GM20431 (cell line): ENCODE measurements around the gene SESN1.

Source experiments
- in situ Hi-C: fragments of 300-500 bp; cut with MseI, MboI; formaldehyde crosslinking; loops from one replicate; pipeline ENCODE4 v1.15.0; 2020; ENCODE audit warnings: low sequenced_read_pairs; ENCODE audit not compliant: unreplicated experiment

Gene SESN1

DNA sequence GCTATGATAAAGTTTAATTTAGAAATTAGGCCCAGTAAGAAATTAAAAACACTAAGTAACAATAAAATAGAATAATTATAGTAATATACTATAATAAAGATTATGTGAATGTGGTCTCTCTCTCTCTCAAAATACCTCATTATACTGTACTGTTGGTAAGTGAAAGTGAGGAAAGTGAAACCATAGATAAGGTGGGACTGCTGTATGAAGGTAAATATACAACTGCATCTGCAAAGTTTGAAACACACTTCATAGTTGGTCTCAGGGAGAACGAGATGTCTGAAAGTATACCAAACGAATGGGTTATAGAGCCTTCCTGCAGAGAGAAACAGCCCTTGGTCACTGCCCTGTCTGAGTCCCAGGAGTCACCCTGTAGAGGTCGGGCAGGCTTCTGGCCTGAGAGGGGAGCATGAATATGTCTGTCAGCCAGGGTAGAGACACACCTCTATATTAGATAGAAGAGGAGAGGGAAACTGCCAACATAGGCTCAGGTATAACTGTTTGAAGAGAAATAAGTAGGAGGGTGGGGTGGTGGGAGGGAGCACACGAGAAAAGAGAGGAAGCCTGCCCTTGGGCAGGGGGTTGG is 31.8 kb downstream of the SESN1 start:
- in situ Hi-C loops: loop anchor here (10.0 kb wide), 1 partner anchor 518 kb away; no protein-coding TSS in a partner anchor

DNA sequence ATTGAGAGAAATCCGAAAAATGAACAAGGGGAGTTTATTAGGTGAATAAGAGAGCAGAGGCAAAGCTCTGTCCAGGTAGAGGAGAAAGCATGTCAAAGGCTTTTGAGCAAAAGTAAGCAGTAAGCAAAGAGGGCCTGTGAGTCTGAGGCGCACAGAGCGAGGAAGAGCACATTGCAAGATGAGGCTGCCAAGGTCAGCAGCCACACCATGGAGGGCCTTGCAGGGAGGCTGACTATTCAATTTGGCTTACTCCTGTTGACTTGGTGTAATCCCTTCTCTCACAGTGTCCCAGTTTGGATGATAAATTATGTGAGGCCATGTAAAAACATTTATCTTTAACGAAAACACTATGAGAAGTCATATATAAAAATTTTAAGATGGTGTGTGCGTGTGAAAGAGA is 32.4 kb downstream of the SESN1 start:
- in situ Hi-C loops: loop anchor here (10.0 kb wide), 1 partner anchor 517 kb away; no protein-coding TSS in a partner anchor

DNA sequence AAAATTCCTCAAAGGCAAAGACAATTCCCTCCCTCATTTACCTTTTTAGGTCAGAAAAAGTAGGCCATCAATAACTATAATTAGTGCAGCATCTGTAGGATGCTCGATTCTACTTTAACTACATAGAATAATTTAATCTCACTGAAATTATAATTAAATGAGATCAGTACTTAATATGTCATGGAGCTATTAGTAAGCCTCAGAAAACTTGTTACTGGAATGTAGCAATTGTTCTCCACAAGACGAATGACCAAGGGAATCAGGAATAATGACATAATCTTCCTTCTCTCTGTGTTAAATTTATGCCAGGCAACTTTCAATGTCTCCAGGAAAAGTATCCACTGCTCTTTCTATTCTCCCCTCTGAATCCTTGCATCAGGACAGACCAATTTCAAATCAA is 34.1 kb downstream of the SESN1 start:
- in situ Hi-C loops: loop anchor here (10.0 kb wide), 1 partner anchor 516 kb away; no protein-coding TSS in a partner anchor

DNA sequence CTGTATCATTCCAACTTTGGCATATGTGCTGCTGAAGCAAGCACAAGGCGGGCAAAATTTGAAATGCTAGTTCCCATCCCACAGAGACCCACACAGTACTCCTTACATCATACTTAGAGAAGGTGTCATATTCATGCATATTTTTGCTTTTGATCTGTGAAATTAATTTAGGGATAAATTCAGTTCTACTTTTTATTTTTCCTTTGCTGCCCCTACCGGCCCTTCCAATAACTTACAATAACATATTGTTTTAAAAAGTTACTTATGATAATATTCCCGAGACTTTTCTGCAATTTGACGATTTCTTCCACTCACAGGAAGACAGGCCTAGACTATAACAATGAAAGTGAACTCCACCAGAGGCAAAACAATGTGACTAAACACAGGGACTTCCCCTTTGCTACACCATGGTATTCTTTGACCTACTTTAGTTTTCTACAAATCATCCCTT is 35.0 kb downstream of the SESN1 start:
- in situ Hi-C loops: loop anchor here (10.0 kb wide), 1 partner anchor 515 kb away; no protein-coding TSS in a partner anchor

- in situ Hi-C loops: no loop called here
Measured at GRCh38 chr6:109059153-109059552, 35.5 kb downstream of the SESN1 start.

DNA sequence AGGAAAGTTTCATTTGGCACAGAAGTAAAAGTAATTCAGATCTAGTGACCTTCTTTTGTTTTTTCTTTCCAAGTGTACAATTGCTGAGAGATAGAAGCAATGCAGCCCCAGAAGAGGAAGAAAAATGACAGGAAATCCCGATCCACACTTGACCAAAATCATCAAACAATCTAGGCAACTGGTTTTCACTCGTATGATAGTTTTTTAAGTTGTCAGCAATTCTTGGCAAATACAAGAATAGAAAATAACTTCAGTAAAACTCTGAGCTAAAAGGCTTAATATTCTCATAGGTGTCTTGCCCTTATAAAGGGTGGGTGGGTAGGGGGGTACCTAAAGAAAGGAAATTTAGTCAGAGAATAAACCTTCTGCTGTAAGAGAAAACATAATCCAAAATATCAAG is 36.0 kb downstream of the SESN1 start:
- in situ Hi-C loops: no loop called here

DNA sequence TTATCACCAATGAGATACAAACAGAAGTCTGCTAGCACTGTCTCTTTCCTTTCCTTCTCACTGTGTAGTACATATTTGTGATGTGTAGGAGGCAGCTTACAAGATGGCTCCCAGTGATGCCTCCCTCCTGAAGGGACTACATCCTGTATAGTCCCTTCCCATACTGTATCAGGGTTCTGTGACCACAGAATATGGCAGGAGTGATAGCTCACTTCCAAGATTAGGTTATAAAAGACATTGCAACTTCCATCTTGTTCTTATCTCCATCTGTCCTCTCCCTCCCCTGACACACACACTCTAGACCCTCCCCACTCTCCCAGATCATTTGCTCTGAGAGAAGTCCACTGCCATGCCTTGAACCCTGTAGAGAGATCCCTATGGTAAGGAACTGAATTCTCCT is 38.0 kb downstream of the SESN1 start:
- in situ Hi-C loops: no loop called here

DNA sequence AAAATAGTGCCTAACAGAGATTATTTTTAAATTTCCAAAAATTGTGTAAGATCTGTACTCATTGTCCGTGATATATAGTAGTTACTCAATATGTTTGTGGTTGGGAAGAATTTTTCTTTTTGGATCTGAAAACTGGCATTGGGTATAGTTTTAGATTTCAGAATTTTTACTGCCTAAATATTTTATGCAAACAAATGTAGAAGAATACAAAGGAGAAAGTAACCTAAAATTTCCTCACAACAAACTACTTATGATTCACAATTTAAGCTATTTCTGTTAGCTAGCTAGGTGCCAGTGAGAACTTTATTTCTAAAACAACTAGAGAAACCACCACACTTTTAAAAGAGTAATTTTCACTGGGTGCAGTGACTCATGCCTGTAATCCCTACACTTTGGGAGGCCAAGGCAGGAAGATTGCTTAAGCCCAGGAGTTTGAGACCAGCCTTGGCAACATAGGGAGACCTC is 38.8 kb downstream of the SESN1 start:
- in situ Hi-C loops: no loop called here

DNA sequence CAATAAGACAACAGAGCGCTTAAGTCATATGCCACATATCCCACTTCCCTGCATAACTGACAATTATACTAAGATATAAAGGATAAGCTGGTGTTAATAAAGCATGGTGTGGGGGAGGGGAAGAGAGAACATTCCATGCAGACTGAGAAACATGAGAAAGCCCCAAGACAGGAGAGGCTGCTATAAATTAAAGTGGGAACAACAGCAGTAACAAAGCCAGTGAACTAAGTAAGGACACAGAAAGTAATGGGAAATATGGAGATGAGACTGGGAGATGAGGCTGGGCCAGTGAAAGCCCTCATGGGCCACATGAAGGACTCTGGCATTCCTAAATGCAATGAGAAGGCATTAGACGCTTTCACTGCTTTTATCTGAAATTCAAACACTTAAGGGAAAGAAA is 41.3 kb downstream of the SESN1 start:
- in situ Hi-C loops: no loop called here

DNA sequence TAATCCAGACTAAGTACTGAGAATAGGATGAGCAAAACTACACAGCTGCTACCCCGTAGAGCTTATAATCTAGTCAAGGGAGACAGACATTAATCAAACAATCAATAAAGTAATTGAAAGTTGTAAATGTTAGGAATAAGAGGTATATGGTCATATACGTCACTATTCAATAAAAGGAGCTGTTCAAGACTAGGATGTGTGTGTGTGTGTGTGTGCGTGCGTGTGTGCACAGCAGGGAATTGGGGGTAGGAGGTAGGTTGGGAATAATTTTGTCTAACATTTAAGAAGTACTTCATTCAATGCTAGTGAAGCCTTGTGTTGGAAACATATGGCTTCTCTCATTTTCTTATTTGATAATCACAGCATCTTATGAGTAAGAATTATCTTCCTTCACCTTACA is 41.8 kb downstream of the SESN1 start:
- in situ Hi-C loops: no loop called here

DNA sequence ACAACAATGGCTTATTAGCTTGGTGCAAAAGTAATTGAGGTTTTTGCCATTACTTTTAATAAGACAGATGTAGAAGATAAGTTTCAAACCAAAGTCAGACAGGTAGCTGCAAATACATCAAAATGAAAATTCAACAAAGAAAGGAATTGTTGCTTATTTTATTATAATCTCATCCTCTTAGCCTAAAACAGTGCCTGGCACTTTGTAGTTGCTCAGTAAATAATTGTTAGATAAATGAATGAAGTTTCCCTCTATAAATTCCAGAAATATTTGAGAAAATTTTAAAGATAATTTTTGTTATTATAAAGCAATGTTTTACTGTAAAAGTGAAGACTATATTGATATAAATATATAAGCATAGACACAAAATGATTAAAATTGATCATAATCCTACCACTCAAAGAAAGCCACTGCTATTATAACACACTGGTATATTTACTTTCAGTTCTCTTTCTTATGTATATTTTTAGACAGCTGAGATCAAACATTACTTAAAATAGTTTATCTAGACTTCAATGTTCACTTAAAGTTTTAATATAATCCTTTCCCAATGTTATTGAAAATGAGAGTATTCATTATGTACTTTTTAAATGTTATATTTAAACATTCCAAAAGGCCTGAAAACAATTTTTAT is 42.5 kb downstream of the SESN1 start:
- in situ Hi-C loops: no loop called here

DNA sequence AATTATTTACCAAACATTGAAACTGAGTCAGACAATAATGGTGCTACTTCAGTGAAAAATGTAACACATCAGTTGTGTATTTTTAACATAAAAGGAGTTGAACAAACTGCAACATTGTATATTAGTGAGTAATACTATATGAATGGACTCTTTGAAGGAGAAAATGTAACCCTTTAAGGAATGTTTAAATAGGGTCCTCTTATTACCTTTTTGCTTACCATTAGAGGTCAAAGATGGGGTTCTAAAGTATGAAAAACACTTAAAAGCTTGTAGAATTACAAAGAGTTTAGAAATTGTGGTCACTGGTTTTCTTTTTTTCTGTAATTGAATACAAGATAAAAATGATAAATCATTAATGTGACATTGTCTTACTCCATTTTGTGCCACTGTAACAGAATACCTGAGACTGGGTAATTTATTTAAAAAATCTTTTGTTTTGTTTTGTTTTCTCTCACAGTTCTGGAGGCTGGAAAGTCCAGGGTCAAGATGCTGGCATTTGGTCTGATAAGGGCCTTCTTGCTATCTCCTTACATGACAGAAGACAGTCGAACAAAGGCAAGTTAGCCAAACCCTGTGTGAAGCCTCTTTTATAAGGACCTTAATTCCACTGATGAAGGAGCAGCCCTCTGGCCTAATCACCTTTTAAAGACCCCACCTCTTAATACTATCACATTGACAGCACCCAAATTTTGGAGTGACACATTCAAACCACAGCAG is 43.2 kb downstream of the SESN1 start:
- in situ Hi-C loops: no loop called here

DNA sequence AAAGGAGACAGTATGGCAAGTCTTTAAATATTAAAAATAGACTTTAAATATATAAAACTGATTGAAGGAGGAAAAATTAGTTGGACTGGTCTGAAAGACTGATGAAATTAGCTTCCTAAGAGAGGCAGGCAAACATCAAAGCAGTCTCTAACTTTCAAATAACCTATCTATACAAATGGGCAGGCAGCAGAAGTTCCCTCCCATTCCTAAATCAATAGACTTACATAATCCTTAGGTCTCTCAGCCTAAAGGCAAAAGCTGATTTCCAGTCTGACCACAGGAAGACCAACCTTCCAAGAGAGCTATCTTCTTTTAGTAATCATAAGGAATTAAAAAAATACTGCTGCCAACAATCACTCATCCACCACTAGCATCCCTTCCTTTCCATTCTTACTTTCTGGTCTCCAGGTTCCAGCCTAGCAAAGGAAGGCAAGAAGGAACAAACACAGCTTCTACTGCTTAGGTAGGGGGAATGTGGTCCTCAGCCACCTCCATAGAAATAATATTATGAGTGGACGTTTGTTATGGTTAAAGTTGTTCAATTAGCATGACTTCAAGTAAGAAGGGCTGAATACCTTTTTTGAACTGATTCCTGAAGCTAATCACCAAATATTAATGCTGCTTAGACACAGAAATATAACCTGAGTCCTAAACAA is 44.1 kb downstream of the SESN1 start:
- in situ Hi-C loops: no loop called here

GRCh38 chr6:109050012-109050411 is 44.6 kb downstream of the SESN1 start:
- in situ Hi-C loops: no loop called here

- in situ Hi-C loops: no loop called here
Measured at GRCh38 chr6:109048670-109049415, 45.8 kb downstream of the SESN1 start.

- in situ Hi-C loops: no loop called here
Measured at GRCh38 chr6:109048176-109048575, 46.5 kb downstream of the SESN1 start.

DNA sequence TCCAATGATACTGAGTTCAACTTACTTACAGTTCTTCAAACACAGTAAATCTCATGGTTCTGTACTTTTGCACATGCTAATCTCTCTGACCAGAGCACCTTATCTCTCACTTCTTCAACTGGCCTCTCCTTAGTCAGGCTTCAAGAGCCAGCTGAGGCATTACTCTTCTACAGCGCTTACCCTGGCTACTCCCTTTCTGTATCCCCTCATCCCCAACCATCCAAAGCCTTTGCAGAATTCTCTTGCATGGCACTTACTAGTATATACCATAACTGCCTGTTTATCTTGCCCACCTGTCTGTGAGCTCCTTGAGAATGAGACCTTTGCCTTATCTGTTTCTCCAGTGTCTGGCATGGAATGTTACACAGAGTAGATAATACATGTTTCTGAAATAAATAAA is 49.2 kb downstream of the SESN1 start:
- in situ Hi-C loops: no loop called here

DNA sequence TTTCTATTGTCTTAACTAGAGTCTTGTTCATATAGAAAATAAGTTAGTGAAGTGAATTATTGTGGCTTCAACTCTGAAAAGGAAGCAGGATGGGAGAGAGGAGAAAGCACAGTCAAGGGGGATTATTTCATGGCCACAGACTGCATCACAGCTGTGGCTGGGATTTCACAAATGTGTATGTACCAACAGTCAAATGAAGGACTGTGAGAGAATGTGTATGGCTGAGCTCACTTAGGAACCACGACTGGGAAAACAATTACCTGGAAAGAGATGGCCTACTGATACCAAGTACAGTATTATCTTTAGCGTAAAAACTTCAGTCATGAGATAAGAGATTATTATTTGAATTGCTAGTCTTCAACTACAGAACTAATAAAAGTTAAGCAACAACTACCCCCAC is 54.9 kb downstream of the SESN1 start:
- in situ Hi-C loops: no loop called here

DNA sequence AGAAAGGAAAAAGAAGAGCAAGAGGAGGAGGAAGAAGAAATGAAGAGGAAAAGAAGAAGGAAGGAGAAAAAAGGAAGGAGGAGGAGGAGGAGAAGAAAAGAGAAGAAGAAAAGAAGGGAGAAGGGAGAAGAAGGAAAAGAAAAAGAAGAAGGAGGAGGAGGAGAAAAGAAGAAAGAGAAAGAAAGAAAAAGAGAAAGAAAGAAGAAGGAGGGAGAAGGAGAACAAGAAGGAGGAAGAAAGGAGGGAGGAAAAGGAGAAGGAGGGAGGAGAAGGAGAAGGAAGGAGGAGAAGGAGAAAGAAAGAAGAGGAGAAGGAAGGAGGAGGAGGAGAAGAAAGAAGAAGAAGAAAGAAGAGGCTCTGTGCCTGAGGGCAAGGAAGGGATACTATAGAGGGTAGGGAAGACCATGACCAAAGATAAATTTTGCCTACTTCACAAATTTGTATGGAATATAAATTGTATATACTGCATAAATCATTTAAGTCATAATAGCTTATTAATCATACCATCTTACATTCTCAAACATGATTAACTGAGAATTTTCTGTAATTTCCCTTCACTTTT is 55.7 kb downstream of the SESN1 start:
- in situ Hi-C loops: no loop called here
